Measurements from ENCODE around the gene CALN1.
"Not testable (repeated sequence)": the region's sequence is repeated elsewhere in the genome, so short reads cannot be mapped to it uniquely, and the experiment has no call there.

The CALN1 gene

DNA sequence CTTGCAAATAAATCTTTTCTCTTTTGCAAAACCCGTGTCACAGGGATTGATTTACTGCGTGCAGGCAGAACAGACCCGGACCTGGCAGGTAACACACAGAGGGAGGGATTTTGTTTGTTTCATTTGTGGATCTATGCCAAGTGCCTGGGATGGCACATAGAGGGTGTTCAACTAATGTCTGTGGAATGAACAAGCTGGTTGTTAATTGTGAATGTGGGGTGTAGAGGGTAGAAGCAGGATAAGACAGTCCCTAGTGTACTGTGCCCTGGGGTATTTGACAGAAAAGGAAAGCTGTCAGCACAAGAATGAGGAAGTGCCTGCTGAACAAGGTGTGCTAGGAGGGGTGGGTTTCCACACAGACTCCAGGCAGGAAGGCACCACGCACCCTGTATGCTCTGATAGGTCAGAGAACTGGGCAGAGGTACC lies 331.8 kb downstream of the CALN1 start:
- DNase-seq, result no peak

DNA sequence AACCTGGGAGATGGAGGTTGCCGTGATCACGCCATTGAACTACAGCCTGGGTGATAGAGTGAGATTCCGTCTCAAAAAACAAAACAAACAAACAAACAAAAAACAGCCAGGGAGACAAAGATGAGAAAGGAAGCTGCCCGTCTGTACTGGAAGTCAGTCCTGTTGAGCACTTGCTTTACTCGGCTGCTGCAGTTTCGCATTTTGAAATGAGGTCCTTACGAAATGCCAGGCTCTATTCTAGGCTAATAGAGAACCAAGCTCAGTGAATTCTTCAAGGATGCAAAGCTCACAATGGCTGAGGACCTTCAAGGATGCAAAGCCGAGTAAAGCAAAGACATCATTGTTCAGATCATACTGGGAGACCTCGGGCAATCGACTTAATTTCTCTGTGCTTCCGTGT lies 333.3 kb downstream of the CALN1 start:
- DNase-seq, result no peak

DNA sequence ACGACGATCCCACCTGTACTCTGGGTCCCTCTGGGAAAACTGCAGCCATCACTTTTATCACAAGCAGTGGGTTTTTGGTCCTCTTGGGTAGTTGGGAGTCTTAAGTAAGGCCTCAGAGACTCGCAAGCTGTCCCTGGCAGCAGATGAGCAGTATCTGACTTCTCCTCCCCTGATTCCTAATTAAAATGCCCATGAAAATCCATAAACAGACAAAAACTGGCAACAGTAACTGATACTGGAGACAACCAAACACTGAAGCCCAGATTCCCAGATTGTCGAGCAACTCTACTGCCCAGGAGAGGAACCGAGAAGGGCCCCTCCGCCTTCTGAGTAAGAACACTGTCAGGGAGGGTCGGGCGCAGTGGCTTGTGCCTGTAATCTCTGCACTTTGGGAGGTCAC lies 333.8 kb downstream of the CALN1 start:
- no peak for DNase-seq

DNA sequence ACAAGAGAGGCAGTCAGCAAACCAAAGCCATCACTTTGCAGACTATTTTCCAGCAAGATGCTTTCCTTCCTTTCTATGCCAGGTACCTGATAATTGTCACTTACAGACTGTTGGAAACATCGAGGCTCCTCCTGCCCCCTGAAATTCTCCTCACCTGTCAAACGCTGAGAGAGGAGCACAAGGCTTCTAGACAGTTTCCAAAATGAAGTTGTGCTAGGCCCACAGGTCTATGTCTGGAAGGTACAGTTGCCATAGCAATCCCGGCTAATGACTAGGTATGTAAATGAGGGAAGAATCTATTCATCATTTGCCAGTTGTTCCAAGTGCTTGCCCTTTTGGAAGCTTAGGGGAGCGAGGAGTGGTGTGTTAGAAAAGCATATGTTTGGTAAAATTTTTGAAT lies 334.4 kb downstream of the CALN1 start:
- DNase-seq, result no peak

DNA sequence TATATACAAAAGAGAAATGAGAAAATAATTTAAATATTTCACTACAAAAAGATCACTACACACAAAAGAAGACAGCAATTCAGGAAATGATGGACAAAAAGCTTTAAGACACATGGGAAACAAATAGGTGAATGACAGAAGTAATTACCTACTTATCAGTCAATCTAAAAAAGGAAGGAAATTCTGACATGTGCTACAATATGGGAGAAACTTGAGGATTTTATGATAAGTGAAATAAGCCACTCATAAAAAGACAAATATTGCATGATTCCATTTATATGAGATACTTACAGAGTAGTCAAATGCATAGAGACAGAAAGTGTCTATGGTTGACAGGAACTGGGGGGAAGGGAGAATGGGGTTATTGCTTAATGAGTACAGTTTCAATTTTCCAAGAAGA lies 339.2 kb downstream of the CALN1 start:
- no peak for DNase-seq

DNA sequence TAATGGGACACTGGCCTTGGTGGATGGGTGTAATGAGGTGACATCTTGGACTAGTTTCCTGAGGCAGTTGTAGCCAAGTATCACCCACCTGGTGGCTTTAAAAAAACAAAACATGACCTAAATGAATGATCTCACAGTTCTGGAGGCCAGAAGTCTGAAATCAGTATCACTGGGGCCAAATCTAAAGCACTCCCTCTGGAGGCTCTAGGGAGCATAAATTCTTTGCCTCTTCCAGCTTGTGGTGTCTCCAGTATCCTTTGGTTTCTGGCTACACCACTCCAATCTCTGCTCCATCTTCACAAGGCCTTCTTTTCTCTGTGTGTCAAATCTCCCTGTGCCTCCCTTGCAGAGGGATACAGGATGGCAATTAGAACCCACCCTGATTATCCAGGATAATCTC lies 342.9 kb downstream of the CALN1 start:
- DNase-seq, result no peak

DNA sequence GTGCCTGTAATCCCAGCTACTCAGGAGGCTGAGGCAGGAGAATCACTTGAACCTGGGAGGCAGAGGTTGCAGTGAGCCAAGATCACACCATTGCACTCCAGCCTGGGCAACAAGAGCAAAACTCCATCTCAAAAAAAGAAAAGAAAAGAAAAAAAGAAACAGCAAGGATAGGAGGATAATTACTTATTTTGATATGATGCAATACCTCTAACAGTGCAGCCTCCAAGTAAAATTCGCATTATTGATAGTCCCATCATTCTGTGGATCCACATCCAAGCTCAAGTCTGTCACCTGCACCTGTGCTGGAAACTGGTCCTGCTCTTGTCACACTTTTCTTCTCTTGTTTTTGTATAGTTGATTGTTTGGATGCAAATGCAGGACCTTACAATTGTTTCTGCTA lies 346.4 kb downstream of the CALN1 start:
- not testable (repeated sequence) for DNase-seq

DNA sequence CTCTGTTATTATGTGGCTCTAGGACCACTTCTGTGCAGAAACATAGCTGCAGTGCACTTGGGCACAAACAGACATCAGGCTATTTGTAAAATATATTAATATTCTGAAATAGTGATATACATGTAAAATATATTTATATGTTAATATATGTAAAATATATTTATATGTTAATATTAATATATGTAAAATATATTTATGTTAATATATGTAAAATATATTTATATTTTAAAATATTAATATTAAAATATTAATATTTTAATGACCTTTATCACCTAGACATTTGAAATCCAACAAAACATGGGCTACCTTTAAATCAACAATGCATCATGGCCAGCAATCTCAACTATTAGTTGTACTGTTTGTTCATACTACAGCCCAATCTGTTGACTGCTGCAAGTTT lies 347.2 kb downstream of the CALN1 start:
- DNase-seq, result no peak

DNA sequence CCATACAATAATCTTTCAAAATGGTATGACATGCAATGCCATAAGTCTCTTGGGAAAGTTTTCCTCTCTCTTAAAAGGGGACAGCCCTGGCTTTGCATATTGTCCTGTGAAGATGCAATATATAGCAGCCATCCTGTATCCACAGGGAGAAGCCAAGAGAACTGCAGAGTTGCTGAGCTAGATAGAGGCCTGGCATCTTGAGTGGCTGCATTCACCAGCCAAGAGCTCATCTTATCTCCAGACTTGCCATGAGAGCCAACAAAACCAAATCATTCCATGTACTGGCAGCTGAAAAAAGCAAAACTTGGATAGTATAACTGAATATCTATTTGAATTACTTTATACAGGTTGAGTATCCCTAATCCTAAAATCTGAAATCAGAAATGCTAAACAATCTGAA lies 348.8 kb downstream of the CALN1 start:
- DNase-seq, result no peak

DNA sequence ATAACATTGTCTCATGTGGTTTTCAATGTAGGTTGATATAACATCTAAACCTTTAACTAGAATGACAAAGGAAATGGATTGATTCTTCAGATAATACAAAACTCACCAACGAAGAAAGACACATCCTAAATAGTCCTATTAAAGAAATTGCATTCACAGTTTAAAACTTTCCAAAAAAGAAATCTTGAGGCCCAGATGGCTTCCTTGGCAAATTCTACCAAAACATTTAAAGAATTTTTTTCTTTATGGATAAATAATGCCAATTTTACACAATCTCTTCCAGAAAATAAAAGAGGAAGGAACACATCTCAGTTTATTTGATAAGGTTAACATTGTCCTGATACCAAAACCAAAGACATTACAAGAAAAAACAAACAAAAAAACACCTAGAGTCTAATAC lies 349.5 kb downstream of the CALN1 start:
- no peak for DNase-seq

DNA sequence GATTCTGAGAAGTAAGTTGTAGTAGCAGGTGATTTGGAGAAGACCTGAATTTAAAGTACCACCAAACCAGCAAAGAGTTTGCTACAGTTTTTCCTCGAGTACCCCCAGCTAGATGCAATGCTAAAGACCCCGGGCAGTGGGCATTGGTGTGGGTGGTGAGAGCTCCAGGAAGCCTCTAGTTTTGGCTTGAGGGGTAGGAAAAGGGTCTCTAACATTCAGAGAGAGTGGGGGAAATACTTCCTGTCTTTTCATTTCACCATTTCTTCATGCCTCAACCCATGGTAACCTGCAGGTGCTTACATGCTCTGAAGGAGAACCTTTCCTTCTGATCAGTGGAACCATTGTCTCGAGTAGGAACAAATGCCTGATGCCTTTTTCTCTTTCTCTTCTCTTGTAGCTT lies 352.2 kb downstream of the CALN1 start:
- DNase-seq, result no peak

DNA sequence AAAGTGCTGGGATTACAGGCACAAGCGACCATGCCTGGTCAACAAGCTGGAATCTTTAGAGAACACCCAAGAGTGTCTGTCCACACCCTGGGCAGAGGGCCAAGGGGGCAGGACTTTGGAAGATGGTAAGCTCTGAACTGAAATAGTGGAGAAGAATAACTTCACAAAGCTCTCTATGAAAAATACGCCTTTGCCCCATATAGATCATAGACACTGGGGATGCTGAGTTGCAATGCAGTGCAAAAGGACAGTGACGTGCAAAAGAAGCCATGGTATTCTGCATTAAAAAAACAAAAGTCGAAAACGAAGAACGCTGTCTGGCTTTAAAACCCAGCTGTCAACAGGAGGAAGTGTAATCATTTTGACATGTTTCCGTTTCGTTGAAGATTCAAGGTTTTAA lies 353.6 kb downstream of the CALN1 start:
- no peak for DNase-seq

DNA sequence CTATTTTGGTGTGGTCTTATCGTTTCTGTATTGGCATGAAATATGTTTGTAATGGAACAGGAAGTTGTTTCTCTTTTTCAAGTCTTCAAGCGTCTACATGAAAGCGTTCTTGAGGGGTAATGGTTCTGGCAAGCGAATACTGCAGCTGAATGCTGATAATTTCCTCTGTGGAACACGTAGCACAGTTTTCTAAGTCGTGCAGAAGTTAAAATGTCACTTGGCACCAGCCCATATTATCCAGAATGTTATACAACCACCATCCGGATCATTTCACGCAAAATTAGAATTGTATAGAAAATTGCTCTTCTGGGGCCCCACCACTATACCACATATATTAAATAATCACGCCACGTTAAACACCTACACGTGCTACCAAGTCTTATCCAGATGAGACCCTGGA lies 354.3 kb downstream of the CALN1 start:
- DNase-seq, result no peak

DNA sequence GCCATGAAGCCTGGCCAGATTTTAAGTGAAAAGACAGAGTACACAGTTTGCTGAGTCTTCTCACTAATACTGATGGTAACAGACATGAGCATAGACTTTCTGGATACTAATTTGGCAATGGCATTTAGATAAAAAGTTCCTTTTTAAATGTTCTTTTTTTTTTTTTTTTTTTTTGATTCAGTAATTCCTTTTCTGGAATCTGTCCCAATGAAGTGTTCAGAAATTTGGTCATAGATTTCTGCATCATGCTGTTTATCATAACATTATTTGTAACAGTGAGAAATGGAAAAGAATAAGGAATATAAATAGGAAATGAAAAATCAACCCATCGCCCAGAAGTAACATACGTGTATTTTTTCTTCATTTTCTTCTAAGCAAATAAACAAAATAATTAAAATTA lies 354.9 kb downstream of the CALN1 start:
- no peak for DNase-seq

DNA sequence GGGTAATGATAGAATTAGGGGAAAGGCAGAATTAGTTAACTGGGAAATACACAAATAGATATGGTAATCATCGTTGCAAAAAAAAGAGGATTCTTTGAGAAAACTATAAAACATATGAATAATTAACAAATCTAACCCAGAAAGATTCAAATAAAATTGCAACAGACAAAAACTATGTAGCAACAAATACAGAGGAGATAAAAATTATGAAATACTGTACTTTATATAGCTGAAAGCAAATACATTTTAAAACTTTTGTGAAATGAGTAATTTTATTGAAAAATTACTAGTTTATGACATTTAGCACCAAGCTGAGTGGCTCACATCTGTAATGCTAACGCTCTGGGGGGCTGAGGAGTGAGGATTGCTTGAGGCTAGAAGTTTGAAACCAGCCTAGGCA lies 356.7 kb downstream of the CALN1 start:
- no peak for DNase-seq

DNA sequence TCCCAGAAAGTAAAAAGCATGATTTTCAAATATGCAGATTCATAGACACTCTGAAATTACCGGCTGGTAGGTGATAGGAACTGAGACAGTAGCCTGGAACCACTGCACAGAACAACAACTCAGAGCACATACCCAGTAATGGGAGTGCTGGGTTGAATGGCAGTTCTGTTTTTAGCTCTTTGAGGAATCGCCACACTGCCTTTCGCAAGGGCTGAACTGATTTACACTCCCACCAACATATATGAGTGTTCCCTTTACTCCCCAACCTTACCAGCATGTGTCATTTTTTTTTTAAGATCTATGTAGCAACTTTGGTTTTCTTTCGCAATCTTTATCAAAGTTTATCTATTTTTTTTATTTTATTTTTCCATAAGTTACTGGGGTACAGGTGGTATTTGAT lies 358.8 kb downstream of the CALN1 start:
- DNase-seq, result no peak

DNA sequence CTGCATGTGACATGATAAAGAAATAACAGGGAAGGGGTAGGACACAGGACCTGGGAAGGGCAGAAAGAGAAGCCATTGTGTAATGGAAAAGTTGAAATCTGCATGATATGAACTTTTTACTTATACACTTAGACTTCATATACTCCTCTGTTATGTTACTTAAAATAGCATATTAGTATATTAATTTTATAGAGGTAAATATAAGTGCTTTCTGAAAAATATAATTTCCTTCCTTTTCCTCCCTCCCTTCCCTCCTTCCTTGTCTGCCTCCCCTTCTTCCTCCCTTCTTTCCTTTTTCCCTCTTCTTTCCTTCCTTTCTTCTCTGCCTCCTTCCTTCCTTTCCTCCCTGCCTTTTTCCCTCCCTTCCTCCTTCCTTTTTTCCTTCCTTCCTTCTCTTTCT lies 363.7 kb downstream of the CALN1 start:
- DNase-seq, result no peak

DNA sequence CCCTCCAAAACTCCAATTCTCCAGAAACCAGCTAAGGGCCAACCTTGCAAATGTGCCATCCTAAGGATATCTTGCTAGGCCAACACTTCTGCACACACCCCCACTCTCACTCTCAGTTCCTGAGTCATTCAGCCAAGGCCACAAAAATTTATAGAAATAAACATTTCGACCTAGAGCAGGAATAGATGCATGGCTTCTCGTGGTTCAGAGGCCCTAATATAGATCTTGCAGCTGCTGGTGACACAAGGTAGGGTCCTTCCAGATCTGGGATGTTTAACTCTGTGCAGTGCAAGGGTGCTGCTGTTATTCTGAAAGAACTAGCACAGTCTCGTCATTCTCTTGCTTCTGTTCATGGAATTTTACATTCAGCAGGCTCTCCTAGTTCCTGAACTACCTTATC lies 369.3 kb downstream of the CALN1 start:
- DNase-seq, result no peak

DNA sequence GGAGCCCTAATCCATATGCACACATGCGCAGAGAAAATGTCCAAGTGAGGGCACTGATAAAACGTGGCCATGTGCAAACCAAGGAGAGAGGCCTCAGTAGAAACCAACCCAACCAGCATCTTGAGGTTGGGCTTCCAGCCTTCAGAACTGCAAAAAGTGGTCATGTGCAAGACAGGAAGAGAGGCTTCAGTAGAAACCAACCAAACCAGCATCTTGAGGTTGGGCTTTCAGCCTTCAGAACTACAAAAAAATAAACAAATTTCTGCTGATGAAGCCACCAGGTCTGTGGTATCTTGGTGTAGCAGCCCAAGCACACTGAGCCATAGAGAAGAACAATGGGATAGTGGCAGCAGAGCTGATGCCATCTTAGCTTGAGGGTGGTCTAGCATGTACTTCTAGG lies 371.5 kb downstream of the CALN1 start:
- DNase-seq, result no peak

DNA sequence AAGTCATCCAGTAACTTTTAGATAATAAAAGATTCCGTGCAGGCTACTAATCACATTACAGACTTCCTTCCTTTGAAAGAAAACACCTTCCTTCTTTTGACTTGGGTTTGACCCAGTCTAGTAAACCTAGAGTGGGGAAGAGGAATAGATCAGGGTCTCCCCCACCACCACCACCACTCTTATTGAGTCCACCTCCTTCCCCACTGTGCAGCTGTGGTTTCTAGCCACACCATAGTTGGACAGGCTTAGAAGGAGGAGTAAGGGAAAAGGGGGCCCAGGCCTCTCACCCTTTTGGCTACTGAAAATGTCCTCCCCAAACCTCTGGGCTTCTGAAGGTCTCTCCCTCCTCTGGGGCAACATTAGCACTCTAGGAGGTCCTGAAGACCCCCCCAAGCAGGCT lies 372.7 kb downstream of the CALN1 start:
- no peak for DNase-seq

DNA sequence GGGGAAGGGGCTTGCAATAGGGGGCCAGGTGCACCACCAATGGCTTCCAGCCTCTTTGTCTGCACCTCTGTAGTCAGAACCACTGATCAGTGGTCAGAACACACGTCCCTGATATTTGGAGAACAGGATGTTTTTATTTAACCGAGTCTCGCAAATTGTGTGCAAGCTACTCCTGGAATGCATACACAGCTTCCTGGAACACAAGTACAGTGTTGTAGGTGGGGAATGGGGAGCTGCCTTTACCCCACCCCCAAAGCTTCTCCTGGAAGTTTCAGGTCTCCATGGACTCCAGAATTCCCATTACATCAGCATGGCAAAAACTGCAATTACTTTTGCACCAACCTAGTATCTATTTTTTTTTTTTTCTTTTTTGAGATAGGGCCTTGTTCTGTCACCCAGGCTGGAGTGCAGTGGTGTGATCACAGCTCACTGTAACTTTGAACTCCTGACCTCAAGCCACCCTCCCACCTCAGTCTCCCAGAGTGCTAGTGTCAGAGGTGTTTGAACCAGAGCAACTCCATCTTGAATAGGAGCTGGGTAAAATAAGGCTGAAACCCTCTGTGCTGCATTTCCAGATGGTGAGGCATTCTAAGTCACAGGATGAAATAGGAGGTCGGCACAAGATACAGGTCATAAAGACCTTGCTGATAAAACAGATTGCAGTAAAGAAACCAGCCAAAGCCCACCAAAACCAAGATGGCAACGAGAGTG lies 374.0 kb downstream of the CALN1 start:
- DNase-seq, result no peak

DNA sequence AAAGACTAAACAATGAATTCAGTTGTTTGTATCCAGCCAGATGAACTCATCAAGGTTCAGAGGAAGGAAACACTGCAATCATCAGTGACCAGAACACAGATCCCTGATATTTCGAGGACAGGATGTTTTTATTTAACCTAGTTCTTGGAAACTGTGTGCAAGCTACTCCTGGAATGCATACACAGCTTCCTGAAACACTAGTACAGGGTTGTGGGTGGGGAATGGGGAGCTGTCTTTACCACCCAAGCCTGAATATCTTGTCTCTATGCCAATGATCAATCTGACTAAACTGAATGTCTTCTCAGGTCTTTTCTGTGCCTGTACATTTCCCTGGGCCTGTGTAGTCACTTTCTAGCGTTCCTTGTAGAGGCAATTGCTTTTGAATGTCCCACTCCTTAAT lies 374.6 kb downstream of the CALN1 start:
- DNase-seq, result no peak

DNA sequence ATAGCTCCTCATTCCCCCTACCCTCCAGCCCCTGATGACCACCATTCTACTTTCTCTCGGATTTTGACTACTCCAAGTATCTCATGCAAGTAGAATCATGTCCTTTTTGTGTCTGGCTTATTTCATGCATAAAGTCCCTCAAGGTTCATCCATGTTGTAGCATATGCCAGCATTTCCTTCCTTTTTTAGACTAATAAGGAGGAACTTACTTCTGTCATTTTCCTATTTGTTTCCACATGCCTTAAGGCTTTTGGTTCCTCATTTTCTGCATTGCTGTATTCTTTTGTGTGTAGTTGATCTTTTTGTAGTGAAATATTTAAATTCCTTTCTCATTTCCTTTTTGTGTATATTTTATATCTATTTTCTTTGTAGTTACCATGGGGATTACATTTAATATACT lies 376.9 kb downstream of the CALN1 start:
- no peak for DNase-seq

DNA sequence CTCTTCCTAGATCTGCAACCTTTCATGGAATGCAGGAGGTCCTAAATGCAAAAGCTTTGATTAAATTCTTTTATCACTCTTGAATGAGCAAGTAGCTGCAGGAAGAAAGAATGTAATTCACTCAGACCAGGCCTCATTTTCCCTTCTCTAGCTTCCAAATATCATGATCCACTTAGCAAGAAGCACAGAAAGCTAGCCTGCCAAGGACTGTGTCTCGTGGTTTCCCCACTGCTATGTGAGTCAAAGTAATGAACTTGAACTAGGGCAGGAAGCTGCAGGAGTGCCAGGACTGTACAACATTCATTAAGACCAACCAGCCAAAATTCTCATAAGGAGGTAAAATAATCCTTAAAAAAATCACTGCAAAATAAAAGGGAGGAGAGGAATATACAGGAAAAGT lies 379.2 kb downstream of the CALN1 start:
- no peak for DNase-seq

DNA sequence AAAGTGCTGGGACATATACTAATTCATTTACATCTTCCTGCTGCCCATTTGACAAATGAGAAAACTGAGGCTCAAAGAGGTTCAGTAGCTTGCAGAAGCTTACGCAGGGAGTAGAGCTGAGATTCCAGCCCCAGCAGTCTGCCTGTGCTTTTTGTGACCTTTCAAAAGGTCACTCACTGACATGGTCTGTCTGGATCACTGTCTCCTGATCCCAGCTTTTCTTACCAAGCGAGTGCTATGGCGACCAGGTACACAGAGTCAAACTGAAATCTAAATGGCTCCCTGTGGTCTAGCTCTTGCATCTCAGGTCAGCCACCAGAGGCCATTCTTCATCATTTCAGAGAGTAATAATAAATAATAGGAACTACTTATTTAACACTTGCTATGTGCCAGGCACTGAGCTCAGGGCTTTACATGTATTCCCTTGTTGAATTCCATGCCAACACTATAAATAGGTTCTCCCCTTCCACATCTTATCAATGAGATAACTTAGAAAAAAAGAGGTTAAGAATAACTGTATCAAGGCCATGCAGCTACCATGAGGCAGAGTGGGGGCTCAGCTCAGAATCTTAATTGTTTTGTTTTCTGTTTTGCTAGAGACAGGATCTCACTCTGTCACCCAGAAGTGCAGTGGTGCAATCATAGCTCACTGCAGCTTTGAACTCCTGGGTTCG lies 381.0 kb downstream of the CALN1 start:
- DNase-seq, result no peak

Data from NCI-H187 (cell line).